ENCODE measurements around the gene CEP152. TPM values are rescaled to one million over a fixed set of nuclear protein-coding genes. Genes with fewer than 3 reads are reported as not detected.

Gene CEP152
- total RNA-seq, 1 donor from 2014 or later: 0.79 TPM

DNA sequence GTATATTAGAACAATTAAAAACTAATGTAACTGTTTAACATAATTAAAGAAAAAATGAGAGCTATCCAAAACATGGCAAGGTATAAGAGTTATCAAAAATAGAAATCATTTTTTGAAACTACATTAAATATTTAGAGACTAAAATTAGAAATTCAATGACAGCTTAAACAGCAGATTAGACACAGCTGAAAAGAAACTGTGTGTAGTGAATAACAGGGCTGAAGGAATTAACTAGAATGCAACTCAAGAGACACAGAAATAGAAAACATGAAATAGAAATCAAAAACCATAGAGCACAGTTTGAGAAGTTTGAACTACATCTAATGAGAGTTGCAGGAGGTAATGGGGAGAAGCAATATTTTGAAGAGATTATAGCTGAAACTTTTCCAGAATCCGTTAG is 105.5 kb downstream of the CEP152 start:
- no peak for DNase-seq (ENCODE audit: low read depth in 2 of 2)

DNA sequence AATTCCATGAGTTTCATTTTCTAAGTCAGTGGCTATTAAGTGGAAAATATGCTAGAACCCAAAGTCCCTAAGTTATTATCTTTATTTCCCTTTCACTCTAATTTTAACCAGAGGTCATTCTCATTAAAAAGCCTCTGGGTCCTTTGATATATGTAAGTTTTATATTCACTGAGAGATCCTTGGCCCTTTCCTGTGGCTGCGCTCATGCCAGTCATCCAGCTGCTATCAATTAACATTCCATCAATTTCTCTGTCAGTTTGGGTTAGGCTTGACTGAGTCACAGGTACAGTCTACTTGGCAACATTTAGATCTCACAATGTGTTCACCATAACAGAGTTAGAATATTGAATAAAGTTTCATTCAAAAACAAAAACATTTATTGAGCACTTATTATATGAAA is 107.3 kb downstream of the CEP152 start:
- DNase-seq (ENCODE audit: low read depth in 2 of 2): peak in 1 of 2 donors; percentile 66

DNA sequence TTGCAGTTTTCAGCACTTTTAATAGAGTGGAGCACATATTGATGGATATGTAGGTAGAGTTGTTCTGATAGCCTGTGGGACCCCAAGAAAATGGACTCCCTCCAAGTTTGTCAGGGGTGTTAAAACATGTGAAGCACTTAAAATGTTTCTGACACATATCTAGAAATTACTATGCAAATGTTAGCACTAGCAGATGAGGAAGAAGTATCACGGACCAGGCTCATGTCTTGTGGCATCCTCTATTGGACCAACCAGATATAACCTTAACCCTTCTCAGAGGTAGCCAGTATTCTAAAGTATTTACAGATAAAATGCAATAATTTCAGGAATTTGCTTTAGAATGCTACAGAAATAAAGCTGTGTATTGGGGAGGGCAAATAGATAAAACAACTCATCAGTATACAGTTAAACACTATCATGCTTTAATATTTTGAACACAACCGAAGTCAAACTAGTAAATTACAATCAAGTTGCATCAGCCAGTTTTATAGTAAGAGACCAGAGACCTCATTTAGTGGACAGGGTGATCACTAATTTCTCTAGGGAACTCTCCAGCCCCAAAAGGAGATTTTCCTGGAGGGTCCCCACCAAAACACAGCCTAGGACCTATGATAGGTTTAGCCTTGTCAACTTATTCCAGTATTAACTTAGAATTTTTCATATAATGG is 108.2 kb downstream of the CEP152 start:
- no peak for DNase-seq (ENCODE audit: low read depth in 2 of 2)

- DNase-seq (ENCODE audit: low read depth in 2 of 2): peak in 1 of 2 donors; percentile 46
Measured at GRCh38 chr15:48696627-48697312, 114.1 kb downstream of the CEP152 start.

DNA sequence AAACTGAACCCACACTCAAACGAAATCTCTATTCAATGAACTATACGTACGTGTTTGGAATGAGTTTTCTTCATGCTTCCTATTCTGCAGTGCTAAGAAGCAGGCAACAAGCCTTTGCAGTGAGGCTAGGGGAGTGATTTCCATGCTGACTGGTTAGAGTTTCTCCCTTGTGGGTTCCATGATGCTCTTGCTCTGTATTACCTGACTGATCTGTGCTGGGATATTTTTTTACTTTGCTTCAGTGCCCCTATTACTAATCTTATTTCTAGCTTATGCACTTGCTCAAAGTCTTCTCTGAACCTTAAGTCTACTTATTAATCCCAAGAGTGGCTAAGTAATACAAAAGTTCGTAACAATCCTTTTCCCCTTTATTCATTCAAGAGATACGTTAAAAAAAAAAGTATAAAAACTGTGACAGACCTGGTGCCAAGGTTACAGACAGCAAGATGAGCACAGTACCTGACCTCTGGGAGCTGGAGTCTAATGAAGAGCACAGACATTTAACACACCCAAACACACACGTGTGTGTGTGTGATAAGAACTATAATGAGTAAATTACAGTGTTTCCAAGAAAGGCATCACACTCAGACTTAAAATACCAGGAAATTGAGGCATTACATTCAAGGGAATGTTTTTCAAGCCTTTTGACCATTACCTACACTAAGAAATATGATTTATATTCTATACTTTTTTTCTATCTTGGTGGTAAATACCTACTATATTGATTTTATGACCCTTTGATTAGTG is 114.9 kb downstream of the CEP152 start:
- no peak for DNase-seq (ENCODE audit: low read depth in 2 of 2)

GRCh38 chr15:48695088-48695826 is 115.6 kb downstream of the CEP152 start:
- peak; percentile 19 to 78 for DNase-seq (ENCODE audit: low read depth in 2 of 2)

- DNase-seq (ENCODE audit: low read depth in 2 of 2): peak in 1 of 2 donors; percentile 37
Measured at GRCh38 chr15:48693484-48693883, 117.4 kb downstream of the CEP152 start.

DNA sequence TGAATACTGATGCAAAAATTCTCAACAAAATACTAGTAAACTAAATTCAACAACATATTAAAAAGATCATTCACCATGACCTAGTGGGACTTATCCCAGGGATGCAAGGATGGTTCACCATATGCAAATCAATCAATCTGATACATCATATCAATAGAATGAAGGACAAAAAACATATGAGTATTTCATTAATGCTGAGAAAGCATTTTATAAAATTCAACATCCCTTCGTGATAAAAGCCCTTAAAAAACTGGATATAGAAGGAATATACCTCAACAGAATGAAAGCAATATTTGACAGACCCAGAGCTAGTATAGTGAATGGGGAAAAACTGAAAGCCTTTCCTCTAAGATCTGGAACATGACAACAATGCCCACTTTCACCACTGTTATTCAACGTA is 122.4 kb downstream of the CEP152 start:
- no peak for DNase-seq (ENCODE audit: low read depth in 2 of 2)

Other genes with a start within 250 kb of the CEP152 start
- 69.0 and 97.0 TPM in 2 replicates for gene FBN1, start 165.4 kb downstream of the CEP152 start, total RNA-seq
- 125 and 132 TPM in 2 replicates for gene EID1, start 67.1 kb upstream of the CEP152 start, total RNA-seq
- gene SHC4, start 152.8 kb upstream of the CEP152 start, total RNA-seq: under 0.01 and 0.22 TPM in 2 replicates
- 22.0 and 26.4 TPM in 2 replicates for gene SECISBP2L, start 235.4 kb upstream of the CEP152 start, total RNA-seq

Data from lung microvascular endothelial cell (primary cell).